Osteoblast (primary cell): ENCODE data around the gene FRMD6. TPM values are rescaled to one million over a fixed set of nuclear protein-coding genes. Genes with fewer than 3 reads are reported as not detected.

Source experiments
- DNase-seq: peaks from one replicate; pipeline ENCODE4 v3.0.0; 2011; ENCODE audit warnings: low spot score, mixed read lengths; ENCODE audit not compliant: insufficient read length; ENCODE audit errors: missing footprints
- H2AFZ ChIP-seq: 2 replicates; pipeline ENCODE4 v1.6.0; 2011; ENCODE audit warnings: mild to moderate bottlenecking, low read length
- H3K27ac ChIP-seq: 2 replicates; pipeline ENCODE4 v1.5.1; 2011; ENCODE audit warnings: mild to moderate bottlenecking, low read depth, low read length, moderate library complexity
- H3K27me3 ChIP-seq: 2 replicates; pipeline ENCODE4 v1.6.0; 2012; ENCODE audit warnings: mild to moderate bottlenecking, control low read depth, inconsistent platforms, low read length, moderate library complexity; ENCODE audit not compliant: insufficient read depth
- H3K36me3 ChIP-seq: 2 replicates; pipeline ENCODE4 v1.5.1; 2011; ENCODE audit warnings: mild to moderate bottlenecking, low read length, control low read depth, moderate library complexity; ENCODE audit not compliant: insufficient read depth
- H3K4me1 ChIP-seq: 2 replicates; pipeline ENCODE4 v1.5.1; 2011; ENCODE audit warnings: mild to moderate bottlenecking, low read length, control low read depth, moderate library complexity; ENCODE audit not compliant: insufficient read depth
- H3K4me2 ChIP-seq: 2 replicates; pipeline ENCODE4 v1.6.0; 2011; ENCODE audit warnings: mild to moderate bottlenecking, low read length; ENCODE audit not compliant: insufficient read depth
- H3K4me3 ChIP-seq: fragments of 200-600 bp; sonication (generic); 3 replicates; pipeline ENCODE4 v1.5.1; 2012; ENCODE audit warnings: mild to moderate bottlenecking, low read length, inconsistent platforms; ENCODE audit not compliant: insufficient read depth
- H3K79me2 ChIP-seq: 2 replicates; pipeline ENCODE4 v1.6.0; 2012; ENCODE audit warnings: mild to moderate bottlenecking, low read length, control low read depth, inconsistent platforms; ENCODE audit not compliant: insufficient read depth
- H3K9me3 ChIP-seq: 2 replicates; pipeline ENCODE4 v1.5.1; 2011; ENCODE audit warnings: low read depth, low read length, control low read depth
- H4K20me1 ChIP-seq: 2 replicates; pipeline ENCODE4 v1.6.0; 2012; ENCODE audit warnings: mild to moderate bottlenecking, low read length, control low read depth; ENCODE audit not compliant: insufficient read depth
- CTCF ChIP-seq: IDR thresholded peaks from 2 replicates; pipeline ENCODE4 v1.5.1; 2011; ENCODE audit warnings: mild to moderate bottlenecking, low read depth, low read length, moderate library complexity; ENCODE audit errors: extremely low read depth
- total RNA-seq: library from RNA; depleted of rRNA; stranded (reverse); fragments of >200 nt; gene quantifications from 2 replicates; pipeline ENCODE4 v1.2.3, GENCODE V29; 2012

Gene FRMD6
- total RNA-seq, 1 donor: 584 TPM

DNA sequence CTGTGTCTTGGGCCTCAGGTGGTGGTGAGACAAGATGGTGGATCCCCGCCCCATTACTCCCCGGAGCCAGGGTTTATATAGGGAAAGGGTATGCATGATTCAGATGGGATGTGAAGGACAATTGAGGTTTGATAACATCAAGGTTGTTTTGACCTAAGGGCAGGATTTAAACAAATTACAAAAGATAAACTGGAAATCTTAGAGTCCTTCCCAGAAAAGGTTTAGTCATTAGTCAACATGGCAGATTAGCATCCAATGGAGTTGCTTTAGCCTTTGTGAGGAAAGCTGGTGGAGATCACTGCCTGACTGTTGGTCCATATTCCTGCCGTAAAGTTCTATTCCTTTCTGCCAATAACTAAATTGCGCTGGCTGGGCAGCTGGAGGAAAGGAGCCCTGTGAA lies 15.6 kb upstream of the FRMD6 start:
- Histone ChIP-seq H3K79me2 (peaks cover 3% of the 10 kb centered on the region), H4K20me1 (no peaks in the 10 kb centered on the region), H2AFZ (no peak overlapping the region), H3K4me1 (peaks cover 18% of the 10 kb centered on the region), H3K36me3 (peaks cover 5% of the 10 kb centered on the region), H3K27me3 (no peaks in the 10 kb centered on the region), H3K27ac (no peak overlapping the region), H3K4me3 (no peak overlapping the region), H3K4me2 (no peak overlapping the region), H3K9me3 (no peaks in the 10 kb centered on the region)
- TF ChIP-seq CTCF: no peak
- no peak for DNase-seq

DNA sequence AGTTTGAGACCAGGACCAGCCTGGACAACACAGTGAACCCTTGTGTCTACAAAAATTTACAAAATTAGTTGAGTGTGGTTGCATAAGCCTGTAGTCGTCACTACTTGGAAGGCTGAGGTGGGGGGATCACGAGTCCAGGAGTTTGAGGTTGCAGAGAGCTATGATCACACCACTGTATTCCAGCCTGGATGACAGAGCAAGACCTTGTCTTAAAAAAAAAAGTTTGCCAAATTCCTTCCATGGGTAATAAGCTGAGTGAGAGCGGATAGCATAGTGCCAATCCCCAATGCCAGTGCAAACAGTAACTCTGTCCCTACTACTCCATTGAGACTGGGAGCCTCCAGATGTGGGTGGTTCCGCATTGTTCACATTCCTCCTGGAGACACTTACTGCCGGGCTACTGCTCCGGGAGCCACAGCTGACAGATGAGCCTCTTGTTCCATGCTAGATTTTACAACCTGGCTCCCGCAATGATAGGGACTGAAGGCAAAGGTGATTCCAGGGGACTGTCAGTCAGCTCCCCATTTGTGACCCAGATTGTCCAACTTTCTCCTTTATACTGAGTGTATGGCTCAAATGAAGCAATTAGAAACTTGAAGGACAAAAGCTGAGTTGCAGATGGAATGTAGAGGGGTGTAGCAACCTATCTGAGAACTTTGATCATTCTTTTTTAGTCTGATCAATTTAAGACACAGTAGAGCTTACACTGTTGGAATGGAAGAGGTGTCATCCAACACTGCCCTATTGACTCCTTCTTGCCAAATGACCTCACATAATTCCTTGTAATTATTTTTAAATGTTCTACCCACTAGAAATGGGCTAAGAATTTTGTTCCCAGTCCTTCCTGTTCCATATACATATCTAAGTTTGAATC lies 13.4 kb upstream of the FRMD6 start:
- peak; percentile 84 for DNase-seq
- H3K9me3 ChIP-seq: no peaks in the 10 kb centered on the region
- H3K79me2 ChIP-seq: peaks cover 23% of the 10 kb centered on the region
- no peak overlapping the region for H2AFZ ChIP-seq
- peaks cover 25% of the 10 kb centered on the region for H3K4me1 ChIP-seq
- H3K27me3 ChIP-seq: no peaks in the 10 kb centered on the region
- no peak for TF ChIP-seq CTCF
- H4K20me1 ChIP-seq: peaks cover 3% of the 10 kb centered on the region
- peaks cover 24% of the 10 kb centered on the region for H3K36me3 ChIP-seq
- H3K27ac ChIP-seq: peak overlapping the region; percentile 90
- H3K4me3 ChIP-seq: no peak overlapping the region
- peak overlapping the region; percentile 45 for H3K4me2 ChIP-seq

DNA sequence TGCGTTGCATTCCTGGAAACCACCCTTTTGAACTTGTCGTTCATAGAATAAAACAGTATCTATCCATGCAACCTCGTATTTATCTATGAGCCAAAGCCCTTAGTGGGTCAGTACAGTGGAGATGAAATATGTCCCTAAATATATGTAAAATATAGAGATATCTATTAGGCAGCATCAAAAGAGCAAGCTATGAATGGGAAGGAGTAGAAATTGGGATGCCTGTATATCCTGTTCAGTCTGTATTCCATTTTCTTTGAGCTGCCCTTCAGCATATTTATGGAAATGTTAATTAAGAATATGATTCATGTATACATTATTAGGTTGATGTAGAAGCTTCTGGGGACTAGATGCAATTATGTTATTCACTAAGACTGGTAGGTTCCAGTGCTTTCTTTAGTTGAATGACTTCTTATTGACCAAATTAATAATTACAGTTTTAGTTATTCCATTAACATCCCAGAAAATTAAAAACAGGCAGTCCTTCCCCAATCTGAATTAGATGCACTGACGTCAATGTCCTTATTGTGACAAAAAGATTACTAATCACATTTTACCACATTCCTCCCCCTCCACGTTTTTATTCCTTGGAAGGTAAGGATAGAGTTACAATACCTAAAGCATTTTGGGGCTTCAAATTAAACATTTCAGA lies 11.9 kb upstream of the FRMD6 start:
- Histone ChIP-seq H2AFZ (no peak overlapping the region), H3K4me2 (no peak overlapping the region), H3K4me1 (peaks cover 37% of the 10 kb centered on the region), H4K20me1 (peaks cover 5% of the 10 kb centered on the region), H3K9me3 (no peaks in the 10 kb centered on the region), H3K79me2 (peaks cover 35% of the 10 kb centered on the region), H3K27me3 (no peaks in the 10 kb centered on the region), H3K36me3 (peaks cover 24% of the 10 kb centered on the region), H3K4me3 (no peak overlapping the region), H3K27ac (peak overlapping the region; percentile 20)
- DNase-seq: no peak
- TF ChIP-seq CTCF: no peak

GRCh38 chr14:51643140-51643539 lies 8.6 kb upstream of the FRMD6 start:
- TF ChIP-seq CTCF: no peak
- peak overlapping the region; percentile 1 for H3K4me2 ChIP-seq
- peak overlapping the region; percentile 94 for H3K27ac ChIP-seq
- DNase-seq: peak; percentile 82
- no peaks in the 10 kb centered on the region for H3K9me3 ChIP-seq
- H3K79me2 ChIP-seq: peaks cover 65% of the 10 kb centered on the region
- H3K4me3 ChIP-seq: no peak overlapping the region
- H2AFZ ChIP-seq: no peak overlapping the region
- H3K4me1 ChIP-seq: peaks cover 28% of the 10 kb centered on the region
- no peaks in the 10 kb centered on the region for H3K27me3 ChIP-seq
- H4K20me1 ChIP-seq: peaks cover 5% of the 10 kb centered on the region
- H3K36me3 ChIP-seq: peaks cover 26% of the 10 kb centered on the region
